ENCODE data around the gene CD200R1.

DNA sequence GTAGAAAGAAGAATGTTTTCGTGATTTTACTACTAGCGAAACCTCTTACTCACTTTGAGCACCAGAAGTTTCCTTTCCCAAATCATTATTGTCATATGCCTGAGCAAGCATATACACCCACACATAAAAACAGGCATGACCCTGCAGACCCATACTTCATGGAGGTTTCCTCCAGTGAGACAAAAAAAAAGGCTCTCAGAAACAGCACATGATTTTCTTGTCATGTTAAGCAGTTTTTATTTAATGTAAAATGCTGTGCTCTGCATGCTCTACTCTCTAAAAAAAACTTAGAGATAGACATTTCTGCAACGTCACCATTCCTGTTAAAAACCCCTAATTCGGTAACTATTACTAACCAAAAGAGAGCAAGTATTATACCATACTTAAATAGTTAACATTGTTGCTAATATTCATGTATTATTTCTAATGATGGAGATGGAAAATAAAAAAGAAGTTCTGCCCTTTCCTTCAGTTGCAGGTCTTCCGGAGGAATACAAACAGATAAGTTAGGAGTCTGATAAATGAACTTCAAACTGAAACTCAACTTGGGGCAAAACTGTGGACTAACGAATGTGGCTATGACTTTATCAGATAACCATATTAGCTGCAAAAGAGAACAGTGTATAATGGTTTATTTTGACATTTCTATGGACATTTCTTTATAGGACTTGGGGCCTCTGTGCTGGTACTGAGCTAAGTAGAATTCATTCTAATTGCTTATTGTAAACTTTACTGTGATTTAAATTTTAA lies 15.9 kb downstream of the CD200R1 start:
- TF ChIP-seq, protein P1, sequence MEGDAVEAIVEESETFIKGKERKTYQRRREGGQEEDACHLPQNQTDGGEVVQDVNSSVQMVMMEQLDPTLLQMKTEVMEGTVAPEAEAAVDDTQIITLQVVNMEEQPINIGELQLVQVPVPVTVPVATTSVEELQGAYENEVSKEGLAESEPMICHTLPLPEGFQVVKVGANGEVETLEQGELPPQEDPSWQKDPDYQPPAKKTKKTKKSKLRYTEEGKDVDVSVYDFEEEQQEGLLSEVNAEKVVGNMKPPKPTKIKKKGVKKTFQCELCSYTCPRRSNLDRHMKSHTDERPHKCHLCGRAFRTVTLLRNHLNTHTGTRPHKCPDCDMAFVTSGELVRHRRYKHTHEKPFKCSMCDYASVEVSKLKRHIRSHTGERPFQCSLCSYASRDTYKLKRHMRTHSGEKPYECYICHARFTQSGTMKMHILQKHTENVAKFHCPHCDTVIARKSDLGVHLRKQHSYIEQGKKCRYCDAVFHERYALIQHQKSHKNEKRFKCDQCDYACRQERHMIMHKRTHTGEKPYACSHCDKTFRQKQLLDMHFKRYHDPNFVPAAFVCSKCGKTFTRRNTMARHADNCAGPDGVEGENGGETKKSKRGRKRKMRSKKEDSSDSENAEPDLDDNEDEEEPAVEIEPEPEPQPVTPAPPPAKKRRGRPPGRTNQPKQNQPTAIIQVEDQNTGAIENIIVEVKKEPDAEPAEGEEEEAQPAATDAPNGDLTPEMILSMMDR (IDR thresholded peaks at IDR 0.05), result no peak
- TF ChIP-seq POLR2A (IDR thresholded peaks at IDR 0.05; ENCODE audit: low read depth), result no peak

Data from esophagus muscularis mucosa (tissue), 3 donors.